Endothelial cell of umbilical vein (primary cell): ENCODE data around the gene NDUFA11. TPM values are rescaled to one million over a fixed set of nuclear protein-coding genes. Genes with fewer than 3 reads are reported as not detected.

Experiments
- BruUV-seq: library from RNA; stranded (reverse); fragments of 400-500 nt; replicated peaks from 2 replicates; lab custom pipeline; 2021; lab: Mats Ljungman, UMichigan
- CTCF ChIA-PET: fragments of 300-600, 350-600 bp; sonication (Branson Sonifier 250); formaldehyde crosslinking; loops from one replicate; lab custom pipeline; 2021; ENCODE audit warnings: antibody characterized with exemption, inconsistent platforms; lab: Charles Lee
- POLR2A ChIA-PET: fragments of 300-600, 350-600 bp; sonication (Branson Sonifier 250); formaldehyde crosslinking; loops from one replicate; lab custom pipeline; 2021; ENCODE audit warnings: antibody characterized with exemption, inconsistent platforms; lab: Charles Lee
- DNase-seq: peaks from one replicate; pipeline ENCODE4 v3.0.0-alpha.2; 2011; ENCODE audit warnings: low read depth, low spot score
- FAIRE-seq: peaks from 2 replicates; lab custom pipeline; 2011; peaks lifted over from hg19 to GRCh38; lab: Jason Lieb, UNC
- H2AFZ ChIP-seq: 2 replicates; pipeline ENCODE4 v1.6.0; 2012; ENCODE audit warnings: low read depth, low read length, control low read depth, inconsistent platforms
- H3K27ac ChIP-seq: 2 replicates; pipeline ENCODE4 v1.5.1; 2011; ENCODE audit warnings: low read depth, mild to moderate bottlenecking, control low read depth, low read length, moderate library complexity; ENCODE audit not compliant: insufficient read depth
- H3K27me3 ChIP-seq, 2 experiments: 2 replicates each; pipeline versions ENCODE4 v1.6.0 to v1.6.1; 2011; ENCODE audit warnings: low read length in 2 of 2, mixed read lengths in 1 of 2; ENCODE audit not compliant: control insufficient read depth in 2 of 2, insufficient read depth in 2 of 2
- H3K36me3 ChIP-seq, 2 experiments: 2 replicates in 1 of 2; 3 replicates in 1 of 2; pipeline ENCODE4 v1.5.1; 2011; ENCODE audit warnings: low read length in 2 of 2, mild to moderate bottlenecking in 1 of 2, moderate library complexity in 1 of 2; ENCODE audit not compliant: control insufficient read depth in 2 of 2, insufficient read depth in 2 of 2; ENCODE audit errors: extremely low read depth in 1 of 2
- H3K4me1 ChIP-seq: 3 replicates; pipeline ENCODE4 v1.5.1; 2011; ENCODE audit warnings: mild to moderate bottlenecking, low read length; ENCODE audit not compliant: control insufficient read depth, insufficient read depth; ENCODE audit errors: extremely low read depth
- H3K4me2 ChIP-seq: 2 replicates; pipeline ENCODE4 v1.6.1; 2011; ENCODE audit warnings: low read length, control low read depth, mixed read lengths; ENCODE audit not compliant: insufficient read depth
- H3K4me3 ChIP-seq, 3 experiments: fragments of 200-600 bp in 1 of 3; sonication (generic), shearing (Covaris generic) in 1 of 3; replicated peaks in 1 of 3; 2 replicates each; pipeline ENCODE4 v1.5.1; 2011 to 2016; ENCODE audit warnings: control low read depth in 3 of 3, low read length in 3 of 3, mild to moderate bottlenecking in 2 of 3, inconsistent platforms in 1 of 3, low read depth in 1 of 3, moderate library complexity in 1 of 3; ENCODE audit not compliant: insufficient read depth in 1 of 3
- H3K79me2 ChIP-seq: 2 replicates; pipeline ENCODE4 v1.6.0; 2012; ENCODE audit warnings: low read length, inconsistent platforms; ENCODE audit not compliant: control insufficient read depth, insufficient read depth
- H3K9ac ChIP-seq: replicated peaks from 2 replicates; pipeline ENCODE3; 2011; ENCODE audit warnings: low read length, control low read depth; ENCODE audit not compliant: insufficient read depth; ENCODE audit errors: extremely low read depth
- H3K9me1 ChIP-seq: replicated peaks from 3 replicates; pipeline ENCODE4 v1.6.0; 2011; ENCODE audit warnings: mild to moderate bottlenecking, low read length; ENCODE audit not compliant: control insufficient read depth, insufficient read depth; ENCODE audit errors: extremely low read depth
- H3K9me3 ChIP-seq: replicated peaks from 2 replicates; pipeline ENCODE4 v1.5.1; 2012; ENCODE audit warnings: low read length, inconsistent platforms; ENCODE audit not compliant: control insufficient read depth, insufficient read depth
- H4K20me1 ChIP-seq: replicated peaks from 2 replicates; pipeline ENCODE3; 2011; ENCODE audit warnings: mild to moderate bottlenecking, low read length; ENCODE audit not compliant: control insufficient read depth, insufficient read depth; ENCODE audit errors: extremely low read depth
- CTCF ChIP-seq, 2 donors: IDR thresholded peaks; 1 replicate in 1 of 2; 2 replicates in 1 of 2; pipeline ENCODE4 v1.5.1; 2011; ENCODE audit warnings: low read length in 2 of 2, mild to moderate bottlenecking in 2 of 2, moderate library complexity in 2 of 2, control low read depth in 1 of 2, inconsistent platforms in 1 of 2, low read depth in 1 of 2; ENCODE audit not compliant: insufficient read depth in 1 of 2; ENCODE audit errors: extremely low read depth in 1 of 2
- EZH2 ChIP-seq: IDR thresholded peaks from 2 replicates; pipeline ENCODE4 v1.6.1; 2012; ENCODE audit warnings: borderline replicate concordance, low read depth, mild to moderate bottlenecking, moderate library complexity, low read length, inconsistent platforms; ENCODE audit not compliant: severe bottlenecking
- FOS ChIP-seq: IDR thresholded peaks from 2 replicates; pipeline ENCODE4 v1.6.1; 2011; ENCODE audit warnings: mild to moderate bottlenecking, low read length, moderate library complexity, borderline replicate concordance; ENCODE audit not compliant: insufficient read depth
- GATA2 ChIP-seq: IDR thresholded peaks from 2 replicates; pipeline ENCODE4 v1.7.0; 2011; ENCODE audit warnings: low read depth, mild to moderate bottlenecking, moderate library complexity, mixed read lengths, low read length; ENCODE audit not compliant: insufficient read length, insufficient read depth
- JUN ChIP-seq: IDR thresholded peaks from 2 replicates; pipeline ENCODE4 v1.6.1; 2011; ENCODE audit warnings: borderline replicate concordance, low read depth; ENCODE audit not compliant: insufficient read length, insufficient read depth
- MAX ChIP-seq: IDR thresholded peaks from 2 replicates; pipeline ENCODE4 v1.6.1; 2011; ENCODE audit not compliant: insufficient read depth, insufficient read length
- MYC ChIP-seq: IDR thresholded peaks from one replicate; pipeline ENCODE4 v1.6.1; 2011; ENCODE audit warnings: mild to moderate bottlenecking, low read depth, low read length
- POLR2A ChIP-seq: IDR thresholded peaks from 2 replicates; pipeline ENCODE4 v1.6.1; 2012; ENCODE audit warnings: low read depth, mild to moderate bottlenecking, control low read depth, low read length
- POLR2AphosphoS5 ChIP-seq: IDR thresholded peaks from 2 replicates; pipeline ENCODE4 v1.6.1; 2012; ENCODE audit warnings: low read depth, mild to moderate bottlenecking, control low read depth, low read length, moderate library complexity; ENCODE audit not compliant: insufficient read depth
- dilution Hi-C: fragments of 300-500 bp; cut with MboI; formaldehyde crosslinking; loops from one replicate; pipeline ENCODE4 v1.15.0; 2019; ENCODE audit warnings: low sequenced_read_pairs; ENCODE audit not compliant: extremely low pct_ligation_motif_present
- intact Hi-C: fragments of 100-400 bp; cut with micrococcal nuclease; formaldehyde crosslinking; loops from one replicate; pipeline ENCODE4 v1.10.0; 2022
- polyA plus RNA-seq, 4 experiments: library from polyadenylated mRNA; depleted of rRNA in 3 of 4; stranded (reverse) in 3 of 4; unstranded in 1 of 4; fragments of >200 nt; gene quantifications; 2 replicates each; pipeline versions ENCODE4 v1.2.1 to v1.2.3, GENCODE V29; 2011 to 2012; ENCODE audit warnings: missing spikeins in 1 of 4
- total RNA-seq: library from RNA; stranded (reverse); gene quantifications from 2 replicates; pipeline ENCODE4 v1.2.3, GENCODE V29; 2021

Gene NDUFA11
- total and polyA plus RNA-seq, 2 donors (not counting 3 experiments of a cell fraction or from before 2014, with no cell fraction given) = 281 to 876 TPM

GRCh38 chr19:5907241-5907640 lies 3.7 kb upstream of the NDUFA11 start:
- Histone ChIP-seq H4K20me1 (no peaks in the 10 kb centered on the region), H3K36me3 (peaks cover 0 to 2% of the 10 kb centered on the region in 2 experiments), H3K9me3 (no peaks in the 10 kb centered on the region), H3K9me1 (no peaks in the 10 kb centered on the region), H2AFZ (no peak overlapping the region), H3K4me2 (no peak overlapping the region), H3K9ac (no peak overlapping the region), H3K4me1 (peaks cover 8% of the 10 kb centered on the region), H3K27me3 (no peaks in the 10 kb centered on the region), H3K79me2 (peaks cover 12% of the 10 kb centered on the region), H3K4me3 (no peak overlapping the region), H3K27ac (no peak overlapping the region)
- ChIA-PET CTCF (interaction anchor here (1.2 kb wide), 1 partner anchor 103 kb away, joined by 4 read pairs; no protein-coding TSS in a partner anchor), POLR2A (no interaction called here)
- no TSS peak for BruUV-seq
- no peak for TF ChIP-seq JUN
- no peak for TF ChIP-seq POLR2AphosphoS5
- no peak for TF ChIP-seq POLR2A
- TF ChIP-seq CTCF (IDR thresholded peaks at IDR 0.05; ENCODE audit: extremely low read depth in 1 of 2, insufficient read depth in 1 of 2, low read depth in 1 of 2, low read length in 2 of 2) = no peak
- TF ChIP-seq EZH2 = no peak
- TF ChIP-seq MAX = no peak
- TF ChIP-seq FOS = no peak
- TF ChIP-seq GATA2 = no peak
- no peak for TF ChIP-seq MYC
- dilution Hi-C loops = no loop called here
- FAIRE-seq (no peak), DNase-seq (peak; percentile 18)
- intact Hi-C loops = loop anchor here (10.0 kb wide), 1 partner anchor 208 kb away; the partner anchor contains the start of gene RFX2
